HG03139 (cell line): ENCODE results near the gene CD244.
"Not testable (repeated sequence)": the region's sequence is repeated elsewhere in the genome, so short reads cannot be mapped to it uniquely, and the experiment has no call there.

Experiments used
- ATAC-seq: cut with Tn5 transposase; IDR thresholded peaks from one replicate; pipeline ENCODE4 v1.9.1; 2021; ENCODE audit not compliant: unreplicated experiment

CD244 gene

GRCh38 chr1:160880216-160880615 is 17.5 kb upstream of the CD244 start:
- no peak for ATAC-seq

GRCh38 chr1:160879056-160879455 is 16.4 kb upstream of the CD244 start:
- no peak for ATAC-seq

GRCh38 chr1:160877221-160877620 is 14.5 kb upstream of the CD244 start:
- ATAC-seq = no peak

GRCh38 chr1:160876311-160876710 is 13.6 kb upstream of the CD244 start:
- ATAC-seq = no peak

- not testable (repeated sequence) for ATAC-seq
These were observed 12.9 kb upstream of the CD244 start for GRCh38 chr1:160875591-160875990.

DNA sequence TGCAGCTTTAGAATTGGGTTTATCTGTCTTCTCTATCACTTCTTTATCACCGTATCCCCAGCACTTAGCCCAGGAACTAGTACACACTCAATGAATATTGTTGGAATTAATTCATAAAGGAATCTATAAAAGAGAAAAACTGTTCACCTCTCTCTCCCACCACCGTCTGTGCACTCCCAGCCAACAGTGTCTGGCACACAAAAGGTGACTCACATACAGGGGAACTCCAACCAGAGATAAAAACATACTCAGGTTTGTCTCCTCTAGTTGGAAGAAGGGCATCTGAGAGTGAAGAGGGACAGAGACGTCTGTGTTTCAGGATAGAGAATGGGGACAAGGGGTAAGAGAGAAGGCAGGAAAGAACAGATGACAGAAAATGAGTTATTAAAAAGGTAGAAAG is 12.2 kb upstream of the CD244 start:
- ATAC-seq = no peak

DNA sequence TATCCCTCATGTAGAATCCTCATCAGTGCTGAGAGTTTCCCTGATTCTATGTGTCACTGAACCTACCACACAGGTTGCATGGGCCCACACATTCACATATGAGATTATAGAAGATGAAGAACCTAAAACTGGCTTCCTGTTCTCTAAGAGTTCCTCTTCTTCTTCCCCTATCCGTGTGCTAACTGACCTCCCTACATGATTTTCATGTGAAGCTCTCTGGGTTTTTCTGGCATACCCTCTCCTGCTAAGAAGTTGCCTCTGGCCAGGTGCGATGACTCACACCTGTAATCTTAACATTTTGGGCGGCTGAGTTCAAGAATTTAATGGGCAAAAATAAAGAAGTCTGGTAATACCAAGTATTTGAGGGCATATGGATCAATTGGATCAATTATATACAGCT is 5.5 kb upstream of the CD244 start:
- no peak for ATAC-seq

- ATAC-seq = not testable (repeated sequence)
These were observed 5.0 kb upstream of the CD244 start for GRCh38 chr1:160867651-160868050.

GRCh38 chr1:160866695-160867260 is 4.1 kb upstream of the CD244 start:
- ATAC-seq = no peak

- ATAC-seq = no peak
These were observed 3.5 kb upstream of the CD244 start for GRCh38 chr1:160866001-160866694.

DNA sequence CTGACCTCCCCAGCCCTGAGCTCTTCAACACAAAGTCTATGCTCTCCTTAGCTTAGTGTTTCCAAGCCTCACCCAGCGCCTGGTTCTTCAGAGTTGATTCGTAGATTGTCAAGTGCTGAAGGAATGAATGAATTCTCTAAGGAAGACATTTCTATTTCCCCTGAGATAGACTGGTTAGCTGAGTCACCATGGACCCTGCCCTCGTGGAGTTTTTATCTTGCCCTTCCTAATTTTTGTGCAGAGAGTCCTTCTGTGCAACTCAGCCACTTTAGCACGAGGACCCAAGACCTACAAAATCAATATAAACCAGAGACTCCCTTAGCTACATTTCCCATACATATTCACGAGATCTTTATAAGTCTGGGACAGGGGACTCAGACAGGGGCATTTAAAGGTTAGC is 2.6 kb upstream of the CD244 start:
- ATAC-seq = no peak

GRCh38 chr1:160864173-160864572 is 1.5 kb upstream of the CD244 start:
- ATAC-seq = no peak

- no peak for ATAC-seq
These were observed 1.1 kb upstream of the CD244 start for GRCh38 chr1:160863774-160864131.

DNA sequence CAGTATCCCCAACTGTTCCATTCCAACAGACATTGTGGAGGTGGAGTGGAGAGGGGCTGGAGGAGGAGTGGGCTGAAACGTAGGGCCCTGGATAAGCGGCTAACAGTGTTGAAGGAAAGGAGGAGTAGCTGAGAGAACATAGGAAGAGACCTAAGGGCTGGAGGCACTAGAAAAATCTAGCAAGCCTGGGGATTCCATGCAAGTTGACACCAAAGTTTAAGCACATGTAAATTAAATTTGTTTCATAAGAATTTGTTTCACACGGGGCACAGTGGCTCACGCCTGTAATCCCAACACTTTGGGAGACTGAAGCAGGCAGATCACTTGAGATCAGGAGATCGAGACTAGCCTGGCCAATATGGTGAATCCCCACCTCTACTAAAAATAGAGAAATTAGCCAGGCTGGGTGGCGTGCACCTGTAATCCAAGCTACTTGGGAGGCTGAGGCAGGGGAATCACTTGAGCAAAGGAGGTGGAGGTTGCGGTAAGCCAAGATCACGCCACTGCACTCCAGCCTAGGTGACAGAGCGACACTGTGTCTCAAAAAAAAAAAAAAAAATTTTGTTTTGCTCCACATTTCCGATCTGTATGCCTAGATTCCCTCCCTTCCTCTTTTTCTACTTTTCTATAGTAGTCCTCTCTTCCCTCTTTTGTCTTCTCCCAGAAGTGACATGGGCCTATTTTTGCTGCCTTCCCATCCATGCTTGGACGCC is 530 bp upstream of the CD244 start:
- no peak for ATAC-seq

GRCh38 chr1:160860840-160861505 is 1.7 kb downstream of the CD244 start:
- ATAC-seq = no peak

GRCh38 chr1:160859166-160859565 is 3.5 kb downstream of the CD244 start:
- ATAC-seq = no peak

GRCh38 chr1:160858507-160858906 is 4.2 kb downstream of the CD244 start:
- ATAC-seq = no peak

DNA sequence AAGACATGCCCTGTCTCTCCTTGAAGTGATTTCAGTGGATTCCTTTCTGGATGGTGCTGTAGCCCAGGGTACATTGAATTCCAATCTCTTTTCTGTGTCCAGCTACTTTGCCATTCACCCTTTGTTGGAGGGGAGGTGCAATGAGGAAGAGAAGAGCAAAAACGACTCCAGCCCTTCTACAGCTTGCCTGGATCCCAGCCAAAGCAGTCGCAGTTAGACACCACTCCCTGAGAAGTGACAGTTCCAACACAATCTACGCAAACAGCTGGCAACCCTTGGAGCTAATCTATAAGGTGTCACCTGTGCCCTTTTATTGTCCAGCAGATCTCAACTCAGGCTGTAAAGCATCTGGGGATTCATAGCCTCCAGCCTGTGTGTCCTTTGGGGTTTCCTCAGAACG is 4.6 kb downstream of the CD244 start:
- no peak for ATAC-seq

DNA sequence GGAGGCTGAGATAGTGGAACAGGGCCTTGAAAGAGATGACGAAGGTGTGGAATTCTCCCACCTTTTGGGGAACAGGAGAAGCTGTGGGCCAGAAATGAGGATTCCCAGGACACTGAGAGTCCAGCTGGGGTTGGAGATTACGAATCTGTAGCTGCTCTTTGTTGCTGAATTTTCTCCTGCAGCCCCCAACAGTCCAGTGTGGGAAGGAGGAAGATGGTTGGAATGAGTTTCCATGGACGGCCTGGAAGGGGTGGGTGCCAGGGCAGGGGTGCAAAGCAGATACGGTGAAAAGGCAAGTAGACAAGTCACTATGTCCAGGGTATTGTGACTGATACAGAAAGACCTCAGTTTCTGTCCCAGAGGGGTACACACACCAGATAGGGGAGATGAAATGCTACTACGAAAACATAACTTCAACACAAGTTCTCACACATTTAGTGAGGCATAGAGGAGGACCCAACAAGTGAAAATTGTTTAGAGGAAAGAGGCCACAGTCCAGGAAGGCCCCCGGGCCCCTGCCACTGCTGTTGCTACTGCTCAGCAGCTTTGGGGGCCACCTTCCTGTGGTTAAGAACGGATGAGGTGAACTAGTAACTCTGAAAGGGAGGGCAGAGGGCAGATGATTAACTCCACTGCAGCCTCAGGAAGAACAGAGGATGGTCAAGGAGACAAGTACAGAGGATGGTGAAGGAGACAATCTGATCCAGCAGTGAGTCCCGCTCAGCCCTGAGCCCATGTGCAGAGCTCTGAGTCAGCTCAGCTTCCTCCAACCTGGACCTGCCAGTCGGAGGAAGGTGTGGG is 7.3 kb downstream of the CD244 start:
- ATAC-seq = peak; percentile 86

DNA sequence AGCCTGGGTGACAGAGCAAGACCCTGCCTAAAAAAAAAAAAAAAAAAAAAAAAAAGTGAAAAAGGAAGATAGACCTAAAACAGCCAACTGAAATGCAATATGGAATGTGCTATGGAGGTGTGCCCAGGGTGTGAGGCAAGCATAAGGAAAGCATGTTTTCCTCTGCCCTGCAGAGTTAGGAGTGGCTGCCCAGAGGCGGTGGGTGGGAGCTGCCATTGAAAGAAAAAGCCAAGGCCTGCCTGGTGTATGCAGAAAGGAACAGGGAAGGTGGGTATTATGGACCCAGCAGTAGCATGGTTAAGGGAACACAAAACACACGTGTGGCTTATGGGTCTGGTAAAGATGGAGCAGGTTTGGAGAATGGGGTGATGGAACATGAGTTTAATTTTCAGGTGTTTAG is 8.9 kb downstream of the CD244 start:
- ATAC-seq = no peak

DNA sequence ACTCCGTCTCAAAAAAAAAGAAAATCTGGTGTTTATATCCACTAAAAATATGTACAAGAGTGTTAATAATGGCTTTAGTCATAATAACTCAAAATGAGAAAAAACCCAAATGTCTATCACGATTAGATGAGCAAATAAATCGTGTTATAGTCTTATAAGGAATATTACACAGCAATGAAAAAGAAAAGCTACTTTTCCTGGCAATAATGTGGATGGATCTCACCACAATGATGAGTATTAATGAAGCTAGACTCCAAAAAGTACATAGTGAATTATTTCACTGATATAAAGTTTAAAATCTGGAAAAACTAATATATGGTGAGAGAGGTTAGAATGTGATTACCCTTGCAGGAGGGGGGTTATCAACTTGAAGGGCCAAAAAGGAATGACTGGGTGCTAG is 9.7 kb downstream of the CD244 start:
- no peak for ATAC-seq
